MV-4-11 (cell line): Measurements from ENCODE around the gene E2F4.

ENCODE experiments used
- DNase-seq: peaks from one replicate; lab custom pipeline; 2025; lab: John Stamatoyannopoulos, UW

The E2F4 gene

DNA sequence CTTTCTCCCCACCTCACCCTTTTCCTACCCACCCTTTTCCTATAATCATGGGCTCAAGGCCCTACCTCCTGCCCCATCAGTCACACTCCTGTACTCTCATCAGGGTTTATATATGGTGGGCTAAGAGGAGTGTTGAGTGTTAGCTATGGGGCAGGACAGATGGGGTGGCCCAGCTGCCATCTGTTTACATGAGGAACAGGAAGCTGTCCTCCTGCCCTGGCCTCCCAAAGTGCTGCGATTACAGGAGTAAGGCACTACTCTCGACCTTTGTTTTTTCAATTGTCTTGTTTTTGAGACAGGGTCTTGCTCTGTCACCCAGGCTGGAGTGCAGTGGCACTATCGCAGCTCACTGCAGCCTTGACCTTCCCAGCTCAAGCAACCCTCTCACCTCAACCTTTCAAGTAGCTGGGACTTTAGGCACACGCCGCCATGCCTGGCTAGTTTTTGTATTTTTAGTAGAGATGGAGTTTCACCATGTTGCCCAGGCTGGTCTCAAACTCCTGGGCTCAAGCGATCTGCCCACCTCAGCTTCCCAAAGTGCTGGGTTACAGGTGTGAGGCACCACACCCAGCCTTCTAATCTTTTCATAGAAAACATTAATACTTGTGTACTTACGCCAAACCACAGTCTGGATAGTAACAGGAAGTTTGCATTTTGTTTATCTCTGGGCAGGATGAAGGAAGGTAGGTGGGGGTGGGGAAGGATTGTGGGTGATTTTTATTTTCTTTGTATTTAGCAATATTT, 33.9 kb upstream of the E2F4 start:
- no peak for DNase-seq

DNA sequence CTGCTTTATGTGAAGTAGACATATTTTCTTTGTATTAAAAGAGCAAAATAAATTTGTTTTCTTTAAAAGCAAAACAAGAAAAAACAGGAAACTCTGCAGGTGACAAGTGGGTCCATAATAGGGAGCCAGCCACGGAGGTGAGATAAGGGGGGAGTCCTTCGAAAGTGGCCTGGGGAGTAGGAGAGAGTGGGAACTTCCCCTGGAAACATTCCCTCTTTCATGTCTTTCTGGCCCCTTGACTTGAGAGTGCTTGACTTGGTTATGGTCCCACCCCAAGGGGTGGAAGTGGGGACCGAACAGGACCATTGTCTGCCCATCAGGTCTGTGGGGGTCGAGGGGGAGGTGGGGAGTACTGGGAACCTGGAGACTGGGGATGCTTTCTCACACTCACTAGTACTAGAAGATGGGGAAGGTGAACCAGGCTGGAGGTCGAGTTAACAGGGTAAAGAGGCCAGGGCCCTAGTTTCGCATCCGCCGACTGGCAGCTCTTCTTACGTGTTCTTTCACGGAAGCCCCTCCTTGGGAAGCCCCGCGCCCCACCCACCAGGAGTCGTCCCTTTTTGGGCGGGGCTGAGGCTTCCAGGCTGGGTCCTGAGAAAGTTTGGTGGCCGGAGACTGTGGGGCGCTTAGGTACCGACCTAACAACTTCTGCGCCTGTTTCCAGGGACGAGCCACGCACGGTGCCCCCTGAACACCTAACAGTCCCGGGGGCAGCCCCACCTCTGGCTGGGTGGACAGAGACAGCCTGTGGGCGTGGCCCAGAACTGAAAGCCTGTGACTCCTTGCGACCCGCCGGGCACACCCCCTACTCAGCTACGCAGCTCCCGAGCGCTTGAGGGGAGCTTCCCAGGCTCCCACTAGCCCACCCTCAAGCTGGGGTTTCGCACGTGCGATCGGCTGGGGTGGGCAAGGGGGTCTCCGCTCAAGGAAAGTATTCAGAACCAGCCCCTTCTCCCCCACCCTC, 33.0 kb upstream of the E2F4 start:
- peak; percentile 55 for DNase-seq

DNA sequence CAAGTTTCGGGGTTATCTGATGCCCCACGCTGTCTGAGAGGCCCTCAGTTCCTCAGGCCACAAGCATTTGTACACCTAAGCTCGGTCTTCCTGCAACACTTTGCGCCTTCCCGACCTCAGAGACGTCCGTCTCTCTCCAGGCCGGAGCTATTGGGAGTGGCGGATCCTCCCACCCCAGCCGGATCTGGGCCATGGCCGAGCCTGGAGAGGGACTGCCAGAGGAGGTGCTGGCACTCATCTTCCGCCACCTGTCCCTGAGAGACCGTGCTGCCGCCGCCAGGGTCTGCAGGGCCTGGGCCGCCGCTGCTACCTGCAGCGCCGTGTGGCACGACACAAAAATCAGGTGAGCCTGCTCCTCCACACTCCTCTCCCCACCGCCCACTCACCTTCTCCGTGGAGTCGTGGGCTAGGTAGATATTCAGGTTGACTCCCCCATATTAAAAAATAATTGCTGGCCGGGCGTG, 30.3 kb upstream of the E2F4 start:
- no peak for DNase-seq

DNA sequence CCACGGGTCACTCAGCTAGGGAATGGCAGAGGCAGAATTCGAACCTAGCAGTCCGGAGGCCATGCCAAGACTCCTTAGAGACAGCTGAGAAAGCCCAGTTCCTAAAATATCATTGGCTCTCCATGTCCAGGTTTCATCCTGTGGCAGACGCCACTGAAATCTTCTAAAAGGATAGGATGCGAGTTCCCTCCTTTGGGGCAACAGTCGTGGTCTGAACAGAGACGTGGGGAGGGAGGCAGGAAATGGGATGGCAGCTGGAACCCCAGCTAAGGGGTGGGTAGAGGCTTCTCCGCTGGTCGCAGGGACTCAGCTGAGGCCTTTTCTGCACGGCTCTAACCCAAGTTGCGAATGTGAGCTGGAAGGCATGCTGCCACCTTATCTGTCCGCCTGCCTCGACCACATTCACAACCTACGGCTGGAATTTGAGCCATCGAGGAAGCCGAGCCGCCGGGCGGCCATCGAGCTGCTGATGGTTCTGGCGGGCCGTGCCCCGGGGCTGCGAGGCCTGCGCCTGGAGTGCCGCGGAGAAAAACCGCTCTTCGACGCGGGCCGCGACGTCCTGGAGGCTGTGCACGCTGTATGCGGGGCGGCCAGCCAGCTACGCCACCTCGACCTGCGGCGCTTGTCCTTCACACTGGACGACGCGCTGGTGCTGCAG, 29.3 kb upstream of the E2F4 start:
- DNase-seq = no peak

DNA sequence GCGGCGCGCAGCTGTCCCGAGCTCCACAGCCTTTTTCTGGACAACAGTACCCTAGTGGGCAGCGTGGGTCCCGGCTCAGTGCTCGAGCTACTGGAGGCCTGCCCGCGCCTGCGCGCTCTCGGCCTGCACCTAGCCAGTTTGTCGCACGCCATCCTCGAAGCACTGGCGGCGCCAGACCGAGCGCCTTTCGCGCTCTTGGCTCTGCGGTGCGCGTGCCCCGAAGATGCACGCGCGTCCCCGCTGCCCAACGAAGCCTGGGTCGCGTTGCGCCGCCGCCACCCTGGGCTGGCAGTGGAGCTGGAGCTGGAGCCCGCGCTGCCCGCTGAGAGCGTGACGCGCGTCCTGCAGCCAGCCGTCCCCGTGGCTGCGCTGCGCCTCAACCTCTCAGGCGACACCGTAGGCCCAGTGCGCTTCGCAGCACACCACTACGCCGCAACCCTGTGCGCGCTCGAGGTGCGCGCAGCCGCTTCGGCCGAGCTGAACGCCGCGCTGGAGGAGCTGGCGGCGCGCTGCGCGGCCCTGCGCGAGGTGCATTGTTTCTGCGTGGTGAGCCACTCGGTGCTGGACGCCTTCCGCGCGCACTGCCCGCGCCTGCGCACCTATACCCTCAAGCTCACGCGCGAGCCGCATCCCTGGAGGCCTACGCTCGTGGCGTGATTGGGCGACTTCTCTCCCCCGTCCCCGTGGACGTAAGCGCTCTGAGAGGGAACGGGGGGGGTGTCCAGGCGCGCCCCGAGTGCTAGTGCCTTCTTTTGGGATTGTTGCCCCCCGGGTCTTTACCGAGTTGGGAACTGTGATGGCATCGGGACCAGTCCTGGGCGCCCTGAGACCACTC, 28.6 kb upstream of the E2F4 start:
- DNase-seq = no peak

DNA sequence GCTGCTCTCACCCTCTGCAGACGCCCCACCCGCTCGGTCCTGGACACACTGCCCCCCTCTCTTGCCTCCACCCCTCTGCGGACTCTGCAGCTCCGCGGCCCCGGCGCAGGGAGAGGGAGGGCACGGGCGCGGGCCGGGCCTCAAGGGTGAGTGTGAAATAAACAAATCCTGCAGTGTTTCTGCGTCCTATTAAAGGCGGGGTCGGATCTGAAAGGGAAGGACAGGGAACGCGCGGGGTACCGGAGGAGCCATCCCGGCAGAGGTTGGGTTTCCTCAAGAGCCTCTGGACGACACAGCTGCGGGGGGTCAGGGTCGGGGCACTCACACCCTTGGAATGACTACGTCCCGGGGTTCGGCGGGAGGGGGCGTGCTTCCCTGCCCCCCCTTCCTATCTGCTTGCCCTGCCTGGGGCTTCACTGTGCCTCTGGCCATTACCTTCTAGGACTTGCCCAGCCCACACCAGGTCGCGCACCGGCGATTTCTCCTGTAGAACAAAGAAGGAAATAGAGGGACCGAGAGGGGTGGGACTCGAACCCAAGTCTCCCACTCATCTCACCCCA, 27.9 kb upstream of the E2F4 start:
- DNase-seq = no peak

DNA sequence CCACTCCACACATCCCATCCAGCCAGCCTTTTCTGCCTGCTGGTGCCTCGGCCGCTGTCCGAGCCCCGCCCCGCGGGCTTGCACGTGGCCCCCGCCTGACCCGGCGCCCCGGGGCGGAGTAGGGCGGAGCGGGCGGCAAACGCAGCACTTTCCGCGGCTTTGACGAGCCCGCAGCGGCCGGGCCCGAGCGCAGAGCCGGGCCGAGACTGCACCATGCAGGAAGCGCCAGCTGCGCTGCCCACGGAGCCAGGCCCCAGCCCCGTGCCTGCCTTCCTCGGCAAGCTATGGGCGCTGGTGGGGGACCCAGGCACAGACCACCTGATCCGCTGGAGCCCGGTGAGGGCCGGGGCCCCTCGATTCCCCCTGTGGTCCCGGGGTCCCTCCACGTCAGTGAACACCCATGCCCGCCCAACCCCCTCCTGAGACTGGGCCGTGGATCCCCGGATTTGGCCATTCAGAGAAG, 27.3 kb upstream of the E2F4 start, which contains the start of gene HSF4:
TSS of gene HSF4 (plus strand) at position 147 of the 463 bp plus-strand sequence. CDS start at position 214, 67 bp downstream.
- no peak for DNase-seq

DNA sequence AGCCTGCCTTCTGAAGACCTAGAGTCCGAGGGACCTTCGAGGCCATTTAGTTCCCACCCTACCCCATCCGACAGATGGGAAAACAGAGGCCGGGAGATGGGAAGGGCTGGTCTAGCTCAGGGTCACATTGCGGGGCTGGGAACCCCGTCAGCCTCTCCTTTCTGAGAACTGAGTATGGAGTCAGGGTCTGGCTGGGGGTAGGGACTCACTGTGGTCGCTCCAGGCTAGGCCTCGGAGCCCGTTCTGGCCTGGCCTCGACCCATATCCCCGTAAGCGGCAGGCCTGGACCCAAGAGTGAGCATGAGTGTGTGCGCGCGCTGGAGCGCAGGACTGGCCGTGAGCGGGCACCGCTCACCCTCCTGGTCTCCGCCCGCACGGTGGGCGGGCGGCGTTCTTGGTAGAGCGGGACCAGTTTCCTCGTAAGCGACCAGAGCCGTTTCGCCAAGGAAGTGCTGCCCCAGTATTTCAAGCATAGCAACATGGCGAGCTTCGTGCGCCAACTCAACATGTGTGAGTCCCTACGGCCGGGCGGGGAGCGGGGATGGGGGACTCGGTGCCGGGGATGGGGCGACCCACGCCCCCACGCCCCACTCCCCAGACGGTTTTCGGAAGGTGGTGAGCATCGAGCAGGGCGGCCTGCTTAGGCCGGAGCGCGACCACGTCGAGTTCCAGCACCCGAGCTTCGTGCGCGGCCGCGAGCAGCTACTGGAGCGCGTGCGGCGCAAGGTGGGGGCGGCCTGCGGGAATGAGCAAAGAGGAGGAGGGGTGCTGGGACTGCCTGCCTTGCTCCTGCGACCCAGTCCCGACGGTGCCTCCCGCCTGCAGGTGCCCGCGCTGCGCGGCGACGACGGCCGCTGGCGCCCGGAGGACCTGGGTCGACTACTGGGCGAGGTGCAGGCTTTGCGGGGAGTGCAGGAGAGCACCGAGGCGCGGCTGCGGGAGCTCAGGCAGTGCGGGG, 26.6 kb upstream of the E2F4 start:
- DNase-seq = no peak

DNA sequence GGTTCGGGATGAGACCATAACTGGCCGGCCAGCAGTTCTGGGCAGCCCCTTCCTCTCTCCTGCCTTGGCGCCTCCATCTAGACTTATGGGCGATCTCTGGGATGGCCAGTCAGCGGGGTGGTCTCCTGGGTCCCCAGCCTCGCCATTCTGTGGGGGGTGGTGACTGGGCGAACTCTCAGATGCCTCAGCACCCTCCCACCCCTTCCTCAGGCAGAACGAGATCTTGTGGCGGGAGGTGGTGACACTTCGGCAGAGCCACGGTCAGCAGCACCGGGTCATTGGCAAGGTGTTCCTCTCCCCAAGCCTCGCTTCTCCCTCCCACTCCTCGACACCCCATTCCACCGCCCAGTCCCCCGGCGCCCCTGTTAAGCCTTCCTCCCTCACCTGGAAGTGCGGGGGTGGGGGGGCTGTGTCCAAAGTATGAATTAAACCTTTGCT, 25.8 kb upstream of the E2F4 start:
- DNase-seq = no peak

DNA sequence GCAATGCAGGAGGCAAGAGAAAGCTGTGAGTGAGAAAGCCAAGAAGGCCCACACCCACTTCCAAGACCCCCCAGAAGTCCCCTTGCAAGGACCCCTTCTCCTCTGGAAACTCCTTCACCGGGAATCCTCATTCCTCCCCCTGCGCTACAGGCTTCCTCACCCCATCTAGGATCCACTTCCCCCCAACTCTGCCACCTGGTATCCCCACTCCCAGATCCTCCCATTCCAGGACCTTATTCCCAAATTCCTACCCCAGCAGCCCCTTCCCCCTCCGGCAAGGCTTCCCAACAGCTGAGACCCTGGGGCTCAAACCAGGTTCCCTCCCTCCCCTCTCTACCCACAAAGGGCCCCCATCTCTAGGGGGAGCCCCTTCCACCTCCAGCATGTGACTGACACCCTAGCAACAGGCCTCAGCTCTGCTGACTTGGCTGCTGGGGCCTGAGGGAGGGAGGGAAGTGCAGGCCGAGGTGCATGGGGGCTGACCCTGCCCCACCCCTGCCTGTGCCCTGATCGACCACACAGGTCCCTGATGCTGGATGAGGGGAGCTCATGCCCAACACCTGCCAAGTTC, 25.3 kb upstream of the E2F4 start:
- DNase-seq = no peak

DNA sequence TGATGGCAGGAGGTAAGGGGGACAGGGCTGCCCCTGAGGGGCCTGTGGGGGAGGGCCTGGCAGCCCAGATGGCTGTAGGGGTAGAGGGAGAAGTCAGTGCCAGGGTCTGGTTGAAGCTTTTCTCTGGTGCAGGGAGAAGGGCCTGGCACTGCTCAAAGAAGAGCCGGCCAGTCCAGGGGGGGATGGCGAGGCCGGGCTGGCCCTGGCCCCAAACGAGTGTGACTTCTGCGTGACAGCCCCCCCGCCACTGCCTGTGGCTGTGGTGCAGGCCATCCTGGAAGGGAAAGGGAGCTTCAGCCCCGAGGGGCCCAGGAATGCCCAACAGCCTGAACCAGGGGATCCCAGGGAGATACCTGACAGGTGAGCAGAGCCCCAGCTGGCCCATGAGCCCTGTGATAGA, 24.4 kb upstream of the E2F4 start:
- DNase-seq = no peak

DNA sequence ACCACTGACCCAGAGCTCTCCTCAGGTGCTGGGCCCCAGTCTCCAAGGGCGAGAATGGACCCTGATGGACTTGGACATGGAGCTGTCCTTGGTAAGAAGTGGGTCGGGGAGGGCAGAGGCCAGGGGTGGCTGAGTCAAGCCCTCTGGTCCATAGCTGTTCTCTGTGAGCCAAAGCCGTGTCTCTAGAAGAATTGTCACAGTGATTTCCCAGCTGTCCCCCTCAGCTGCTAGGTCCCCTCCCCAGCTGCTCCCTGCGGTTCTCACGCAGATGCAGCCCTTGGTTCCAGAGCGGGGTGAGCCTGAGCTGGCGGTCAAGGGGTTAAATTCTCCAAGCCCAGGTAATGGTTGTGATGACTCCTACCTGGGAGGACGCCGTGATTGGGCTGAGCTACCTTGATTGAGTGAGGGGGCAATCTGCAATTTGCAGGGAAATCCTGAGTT, 22.9 kb upstream of the E2F4 start:
- no peak for DNase-seq

DNA sequence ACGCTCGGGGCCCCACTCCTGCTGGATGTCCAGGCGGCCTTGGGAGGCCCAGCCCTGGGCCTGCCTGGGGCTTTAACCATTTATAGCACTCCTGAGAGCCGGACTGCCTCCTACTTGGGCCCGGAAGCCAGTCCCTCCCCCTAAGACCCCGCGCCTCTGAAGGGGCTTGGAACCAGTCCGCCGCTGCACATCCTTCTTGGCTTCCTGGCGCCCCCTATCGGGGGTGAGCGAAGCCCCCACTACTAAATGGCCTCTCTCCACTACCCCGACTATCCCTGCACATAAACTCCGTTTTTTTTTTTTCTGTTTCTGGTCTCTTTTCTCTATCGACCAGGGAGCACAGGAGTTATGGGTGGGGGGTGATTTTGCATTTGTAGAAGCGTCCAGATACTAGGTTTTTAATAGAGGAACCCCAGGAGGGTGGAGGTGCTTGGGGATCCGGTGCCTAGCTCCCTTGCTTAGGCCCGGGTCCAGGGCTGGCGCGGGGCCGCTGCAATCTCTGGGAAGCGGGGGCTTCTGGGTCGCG, 22.2 kb upstream of the E2F4 start:
- no peak for DNase-seq

DNA sequence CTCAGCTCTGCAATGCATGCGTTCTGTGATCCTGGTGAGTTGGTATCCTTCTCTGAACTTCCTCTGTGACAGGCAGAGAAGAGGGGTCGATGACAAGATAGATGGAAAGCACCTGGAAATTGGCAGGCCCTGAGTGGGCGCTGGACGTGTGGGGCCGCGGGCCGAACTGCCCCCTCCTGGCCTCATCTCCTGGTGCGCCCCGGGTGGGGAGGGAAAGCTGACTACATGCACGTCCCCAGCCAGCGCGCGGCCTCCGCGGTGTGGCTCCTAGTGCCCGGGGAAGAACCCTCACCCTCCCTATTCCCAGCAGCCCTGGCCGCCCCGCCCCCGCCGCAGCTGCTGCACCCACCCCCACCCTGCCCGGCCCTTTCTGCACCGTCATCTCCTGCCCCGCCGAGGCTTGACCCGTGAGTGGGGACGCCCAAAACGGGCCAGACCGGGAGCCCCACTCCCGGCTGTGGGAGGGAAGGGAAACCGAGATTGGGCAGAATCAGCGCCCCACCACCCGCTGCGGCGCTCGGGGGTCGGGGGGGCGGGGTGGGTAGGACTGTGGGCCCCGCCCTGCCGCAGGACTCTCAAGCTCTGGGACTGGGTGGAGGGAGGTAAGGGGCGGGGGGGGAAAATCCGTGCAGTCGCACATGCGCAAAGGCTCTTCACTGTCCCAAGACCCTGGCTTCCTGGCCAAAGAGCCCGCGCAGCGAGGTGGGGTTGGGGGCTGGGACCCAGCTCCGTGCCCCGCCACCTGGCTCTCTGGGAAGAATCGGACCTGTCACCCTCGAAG, 21.6 kb upstream of the E2F4 start, which contains the start of gene NOL3:
TSS of gene NOL3 (plus strand) at position 371 of the 781 bp plus-strand sequence.
- no peak for DNase-seq

DNA sequence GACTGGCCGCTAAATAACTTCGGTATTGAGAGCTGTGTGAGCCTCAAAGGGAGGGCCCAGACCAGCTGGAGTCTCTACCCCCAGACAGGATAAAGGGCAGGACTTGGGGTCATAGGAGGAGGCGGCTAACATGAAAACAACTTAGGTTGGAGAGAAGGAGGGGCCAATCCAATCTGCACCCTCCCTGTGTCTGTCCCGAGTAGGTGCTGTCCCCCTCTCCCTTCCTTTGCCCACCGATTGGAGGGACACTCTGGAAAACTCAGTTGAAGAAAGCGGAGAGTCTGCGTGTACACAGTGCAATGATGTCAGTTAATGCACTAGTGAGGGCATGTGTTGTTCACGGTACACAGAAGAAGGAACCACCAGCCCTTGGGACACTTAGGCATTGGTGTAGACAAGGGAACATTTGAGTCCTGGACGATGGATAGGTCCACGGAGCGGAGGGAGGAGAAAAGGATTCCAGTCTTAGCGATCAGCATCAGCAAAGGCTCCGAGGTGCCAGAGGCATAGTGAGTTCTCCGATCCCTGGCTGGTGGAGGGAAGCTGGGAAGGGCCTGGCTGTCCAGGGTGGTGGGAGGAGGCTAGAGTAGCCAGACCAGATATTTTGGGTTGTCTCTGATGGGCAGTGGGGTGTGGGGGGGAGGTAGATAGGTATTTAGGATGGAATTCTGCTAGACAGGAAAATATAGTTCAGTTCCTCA, 20.9 kb upstream of the E2F4 start:
- DNase-seq = no peak

DNA sequence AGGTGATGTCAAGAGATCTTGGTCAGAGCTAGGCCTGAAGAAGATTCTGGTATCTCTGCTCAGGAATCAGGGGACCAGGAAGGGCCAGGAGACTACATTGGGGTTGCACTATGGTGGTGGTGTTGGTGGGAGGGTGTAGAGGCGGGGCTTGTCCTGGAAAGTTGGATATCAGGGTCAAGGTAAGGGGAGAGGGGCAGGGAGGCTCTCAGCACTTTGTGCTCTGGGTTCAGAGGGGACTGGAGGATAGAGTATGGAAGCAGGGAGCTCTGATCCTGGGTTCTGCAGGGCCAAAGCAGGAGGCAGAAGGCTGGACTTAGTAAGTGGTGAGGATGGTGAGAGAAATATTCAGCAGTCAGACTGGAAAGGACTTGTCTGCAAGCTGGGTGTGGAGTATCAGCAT, 18.6 kb upstream of the E2F4 start:
- DNase-seq = no peak
